HG03135 (cell line): Measurements from ENCODE around the gene FBXW5.

Source experiments
- ATAC-seq: cut with Tn5 transposase; IDR thresholded peaks from one replicate; pipeline ENCODE4 v1.9.1; 2021; ENCODE audit warnings: mild to moderate bottlenecking, moderate library complexity; ENCODE audit not compliant: unreplicated experiment

The FBXW5 gene

DNA sequence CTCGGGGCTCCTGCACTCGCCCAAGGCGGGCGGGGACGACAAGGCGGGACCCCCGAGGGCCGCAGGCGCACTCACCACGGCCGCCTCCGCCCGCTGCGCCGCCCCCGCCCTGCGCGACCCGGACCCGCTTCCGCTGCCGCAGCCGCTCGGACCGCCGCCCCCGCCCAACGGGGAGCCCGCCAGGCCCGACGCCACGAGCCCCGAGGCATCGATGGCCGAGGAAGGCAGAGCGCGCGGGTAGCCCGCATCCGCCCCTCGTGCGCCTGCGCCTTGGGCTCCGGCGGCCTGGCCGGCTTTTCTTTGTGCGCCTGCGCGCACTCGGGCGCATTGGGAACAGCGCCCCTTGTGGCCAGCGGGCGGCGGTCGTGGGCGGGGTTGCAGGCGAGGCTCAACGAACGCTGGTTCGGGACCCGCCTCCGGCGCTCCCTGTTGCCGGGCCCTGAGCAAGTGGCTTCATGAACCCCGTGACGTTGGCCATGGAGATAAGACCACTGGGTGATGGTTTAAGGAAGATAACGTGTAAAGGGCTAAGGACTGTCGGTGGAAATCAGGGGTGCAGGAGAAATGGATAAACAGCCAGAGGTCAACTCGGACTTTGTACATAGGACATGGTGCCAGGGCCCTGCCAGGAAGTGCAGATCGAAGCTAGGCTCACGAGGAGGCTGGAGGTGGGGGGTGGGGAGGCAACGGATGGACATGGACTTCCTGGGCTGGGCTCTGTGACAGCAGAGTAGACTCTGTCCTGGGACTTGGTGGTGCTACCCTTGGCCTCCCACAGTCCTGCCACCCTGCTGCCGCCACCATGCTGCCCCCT lies at the start of gene FBXW5, which contains the start of gene C8G:
Gene FBXW5 (minus strand): TSS at position 220 of the 814 bp plus-strand sequence. CDS start 655 bp downstream, outside the sequence.
Gene C8G (plus strand): TSS at position 725 of the 814 bp plus-strand sequence. CDS start 78 bp downstream, at position 803.
- ATAC-seq: peak; percentile 69

DNA sequence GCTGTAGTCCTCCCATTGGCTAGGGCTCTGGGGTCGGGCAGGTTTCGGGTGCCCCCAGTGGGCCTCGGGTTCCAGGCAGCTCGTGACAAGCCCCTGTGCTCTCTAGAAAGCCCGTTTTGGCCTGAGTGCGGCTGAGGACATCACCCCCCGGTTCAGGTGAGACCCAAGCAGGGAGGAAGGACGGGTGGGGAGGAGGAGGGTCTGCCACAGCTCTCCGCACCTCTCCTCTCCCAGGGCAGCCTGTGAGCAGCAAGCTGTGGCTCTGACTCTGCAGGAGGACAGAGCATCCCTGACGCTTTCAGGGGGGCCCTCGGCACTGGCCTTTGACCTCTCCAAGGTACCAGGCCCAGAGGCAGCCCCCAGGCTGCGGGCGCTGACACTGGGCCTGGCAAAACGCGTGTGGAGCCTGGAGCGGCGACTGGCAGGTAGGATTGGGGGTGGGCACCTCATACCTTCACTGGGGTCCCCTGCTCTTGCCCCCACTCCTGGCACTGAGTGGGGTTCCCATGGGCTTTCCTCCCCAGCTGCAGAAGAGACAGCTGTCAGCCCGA lies 48.4 kb upstream of the FBXW5 start:
- ATAC-seq: peak; percentile 5

DNA sequence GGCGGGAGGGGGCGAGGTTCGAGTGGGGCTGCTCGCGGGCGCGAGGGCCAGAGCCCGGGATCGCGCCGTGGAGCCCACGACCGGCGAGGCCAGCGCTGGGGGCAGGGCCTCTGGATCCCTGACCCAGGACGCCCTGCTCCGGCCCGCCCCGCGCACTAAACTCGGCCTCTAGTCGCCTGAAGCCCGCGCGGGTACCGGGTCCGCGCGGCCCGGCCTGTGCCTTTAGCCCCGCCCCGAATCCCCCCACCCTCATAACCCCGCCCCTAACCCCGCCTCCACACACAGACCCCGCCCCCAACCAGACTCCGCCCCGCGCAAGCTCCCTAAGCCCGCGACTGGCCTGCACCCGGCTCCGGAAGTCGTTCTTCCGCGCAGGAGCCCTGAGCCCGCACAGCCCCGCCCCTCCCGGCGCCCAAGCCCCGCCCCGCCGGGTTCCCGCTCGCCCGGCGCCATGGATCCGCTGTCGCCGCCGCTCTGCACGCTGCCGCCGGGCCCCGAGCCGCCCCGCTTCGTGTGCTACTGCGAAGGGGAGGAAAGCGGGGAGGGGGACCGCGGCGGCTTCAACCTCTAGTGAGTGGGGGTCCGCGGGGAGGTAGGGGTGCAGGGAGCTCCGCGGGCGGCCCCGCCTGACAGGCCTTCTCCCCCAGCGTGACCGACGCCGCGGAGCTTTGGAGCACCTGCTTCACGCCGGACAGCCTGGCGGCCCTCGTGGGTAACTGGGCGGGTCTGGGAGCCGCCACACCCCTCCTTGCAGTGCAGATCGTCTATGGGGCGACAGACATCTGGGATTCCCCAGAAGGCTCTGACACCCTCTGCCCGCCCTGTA lies 47.7 kb upstream of the FBXW5 start, which contains the start of gene PAXX:
Gene PAXX (plus strand): TSS at position 430 of the 826 bp plus-strand sequence. CDS start 22 bp downstream, at position 452.
- ATAC-seq: peak; percentile 71

- ATAC-seq: no peak
These were observed 45.8 kb upstream of the FBXW5 start for GRCh38 chr9:136990242-136990911.

GRCh38 chr9:136988872-136989271 lies 44.3 kb upstream of the FBXW5 start:
- no peak for ATAC-seq

GRCh38 chr9:136985853-136986252 lies 41.3 kb upstream of the FBXW5 start:
- no peak for ATAC-seq

DNA sequence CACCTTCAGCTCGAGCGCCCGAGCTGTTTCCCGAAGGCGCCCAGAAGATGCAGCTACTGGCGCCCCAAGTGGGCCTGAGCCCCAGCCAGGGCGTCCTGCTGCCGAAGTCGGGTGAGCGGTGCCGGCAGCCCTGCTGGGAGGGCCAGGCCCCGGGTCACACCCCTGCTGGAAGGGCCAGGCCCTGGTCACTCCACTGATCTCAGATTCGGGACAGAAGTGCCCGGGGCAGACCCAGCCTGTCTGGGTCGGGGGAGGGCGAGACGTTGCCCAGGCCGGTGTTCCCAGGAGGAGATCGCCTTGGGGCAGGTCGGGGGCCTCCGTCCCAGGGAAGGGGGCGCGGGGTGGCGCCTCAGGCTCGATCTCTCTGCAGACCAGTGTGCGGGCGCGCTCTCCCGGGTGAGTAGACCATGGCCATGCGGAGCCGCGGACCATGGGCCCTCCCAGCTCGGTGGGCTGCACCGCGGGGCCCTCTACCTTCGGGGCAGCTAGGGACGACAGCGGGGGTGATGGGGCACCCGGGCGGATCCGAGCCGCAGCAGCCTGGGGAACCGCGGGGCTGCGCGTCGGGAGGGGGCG lies 40.6 kb upstream of the FBXW5 start:
- no peak for ATAC-seq

GRCh38 chr9:136984464-136985026 lies 40.0 kb upstream of the FBXW5 start:
- no peak for ATAC-seq

DNA sequence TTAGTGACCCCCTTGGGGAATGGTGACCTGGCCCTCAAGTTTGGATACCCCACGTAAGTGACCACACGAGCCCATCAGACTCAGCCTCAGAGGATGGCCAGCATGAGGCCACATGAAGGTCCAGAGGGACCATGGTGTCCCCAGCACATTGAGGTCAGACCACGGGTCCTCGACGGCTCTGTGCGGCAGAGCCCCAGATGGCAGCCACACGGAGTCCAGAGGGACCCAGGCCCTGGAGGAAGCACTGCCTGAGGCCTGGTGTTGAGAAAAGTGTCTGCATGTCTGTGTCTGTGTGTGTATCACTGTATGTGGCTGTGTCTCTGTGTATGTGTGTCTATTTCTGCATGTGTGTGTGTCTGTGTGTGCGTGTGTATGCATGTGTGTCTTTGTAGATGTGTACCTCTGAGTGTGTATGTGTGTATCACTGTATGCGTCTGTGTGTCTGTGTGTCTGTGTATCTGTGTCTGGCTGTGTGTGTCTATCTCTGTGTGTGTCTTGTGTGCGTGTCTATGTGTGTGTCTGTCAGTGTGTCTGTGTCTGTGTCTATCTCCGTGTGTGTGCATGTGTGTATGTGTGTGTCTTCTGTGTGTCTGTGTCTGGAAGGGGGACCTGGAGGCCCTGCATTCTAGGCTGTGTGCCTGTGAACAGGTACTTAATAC lies 39.2 kb upstream of the FBXW5 start:
- no peak for ATAC-seq

- ATAC-seq: no peak
These were observed 38.6 kb upstream of the FBXW5 start for GRCh38 chr9:136983167-136983566.

DNA sequence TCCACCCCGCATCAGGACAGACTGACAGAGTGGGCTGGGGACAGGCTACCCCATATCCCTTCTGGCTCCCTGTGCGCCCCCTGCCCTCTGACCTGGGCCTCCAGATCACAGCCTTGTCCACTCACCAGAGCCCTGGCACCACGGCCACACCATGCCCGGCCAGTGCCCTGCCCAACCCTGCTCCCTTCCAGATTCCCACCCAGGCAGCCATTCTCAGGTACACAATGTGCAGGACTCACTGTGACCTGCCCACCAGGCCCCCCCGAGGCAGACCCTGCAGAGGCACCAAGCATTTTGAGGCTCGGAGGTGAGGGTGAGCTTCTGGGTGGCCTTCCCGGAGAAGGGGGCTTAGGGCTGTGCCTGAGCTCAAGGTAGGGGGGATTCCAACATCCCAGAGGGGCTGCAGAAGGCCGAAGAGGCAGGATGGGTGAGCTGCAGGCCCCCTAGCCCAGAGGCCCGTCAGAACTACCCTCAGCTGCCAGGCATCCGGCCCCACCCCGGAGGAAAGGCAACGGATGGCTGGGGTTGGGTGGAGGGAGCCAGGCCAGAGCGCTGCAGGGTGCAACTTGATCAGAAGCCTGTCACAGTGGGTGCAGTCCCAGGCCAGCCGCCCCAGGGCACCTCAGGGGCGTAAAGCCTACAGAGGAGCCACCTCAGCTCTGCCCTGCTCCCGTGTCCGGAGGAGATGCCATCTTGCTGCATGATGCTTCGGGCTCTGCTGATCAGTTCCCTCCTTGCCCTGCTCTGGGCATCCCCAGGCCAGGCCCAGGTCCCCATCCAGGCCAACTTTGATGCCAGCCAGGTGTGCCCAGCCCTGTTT lies 37.9 kb upstream of the FBXW5 start, which contains the start of gene LCNL1:
Gene LCNL1 (plus strand): TSS at position 762 of the 820 bp plus-strand sequence. CDS start 594 bp downstream, outside the sequence.
- no peak for ATAC-seq

DNA sequence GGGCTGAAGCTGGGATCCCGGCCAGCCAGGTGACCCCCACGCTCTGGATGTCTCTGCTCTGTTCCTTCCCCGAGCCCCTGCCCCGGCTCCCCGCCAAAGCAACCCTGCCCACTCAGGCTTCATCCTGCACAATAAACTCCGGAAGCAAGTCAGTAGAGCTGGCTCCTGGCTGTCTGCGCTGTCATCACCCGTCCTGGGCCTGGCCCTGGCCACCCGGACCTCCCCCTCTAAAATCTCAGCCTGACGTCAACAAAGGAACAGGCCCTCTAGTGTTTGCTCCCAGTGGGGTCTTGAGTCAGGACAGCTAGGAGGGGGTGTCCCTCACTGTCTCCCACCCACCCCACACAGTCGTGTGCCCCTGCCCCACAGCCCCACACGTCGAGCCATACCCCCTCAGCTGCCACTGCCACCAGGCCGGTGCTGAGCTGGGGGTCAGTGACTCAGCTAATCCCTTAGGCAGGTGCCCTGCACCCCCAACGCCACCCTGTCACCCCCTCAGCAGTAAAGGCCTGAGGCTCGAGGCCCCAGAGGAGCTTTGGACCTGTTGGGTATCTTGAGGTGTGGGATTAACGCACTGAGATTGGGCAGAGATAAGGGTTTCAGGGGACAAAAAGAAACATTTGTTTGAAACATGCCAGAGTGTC lies 37.2 kb upstream of the FBXW5 start:
- no peak for ATAC-seq

DNA sequence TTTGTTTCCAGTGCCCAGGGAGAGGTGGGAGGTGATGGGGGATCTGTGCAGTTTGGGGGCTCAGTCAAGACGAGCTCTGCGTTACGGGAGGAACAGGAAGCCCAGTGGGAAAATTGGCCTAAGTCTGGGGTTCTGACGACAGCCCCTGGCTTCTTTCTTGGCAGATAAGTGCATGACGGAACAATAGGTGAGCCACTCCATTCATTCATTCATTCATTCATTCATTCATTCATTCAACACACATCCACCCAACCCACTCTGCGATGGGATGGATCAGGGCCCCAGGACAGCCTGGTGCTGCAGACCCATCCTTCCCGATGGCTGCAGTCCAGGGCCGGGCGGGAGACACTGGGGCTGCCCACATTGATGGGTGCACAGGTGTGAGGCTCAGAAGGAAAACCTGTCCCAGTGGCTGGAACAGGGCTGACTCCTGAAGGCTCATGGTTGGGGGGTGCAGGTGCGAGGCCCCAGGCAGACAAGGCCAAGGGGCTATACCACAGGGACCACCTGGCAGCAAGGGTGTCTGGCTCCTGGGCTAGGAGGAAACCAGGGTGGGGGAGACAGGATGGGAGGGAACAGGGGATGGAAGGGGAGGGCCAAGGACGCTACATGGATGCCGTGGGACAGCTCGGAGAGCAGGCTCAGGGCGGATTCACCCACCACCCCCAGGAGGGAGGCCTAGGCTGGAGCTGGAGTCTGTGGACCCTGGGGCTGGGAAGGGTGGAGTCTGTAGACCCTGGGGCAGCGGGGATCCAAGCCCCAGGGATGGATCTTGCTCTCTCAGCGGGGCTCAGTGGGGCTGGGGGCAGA lies 36.3 kb upstream of the FBXW5 start:
- ATAC-seq: no peak

DNA sequence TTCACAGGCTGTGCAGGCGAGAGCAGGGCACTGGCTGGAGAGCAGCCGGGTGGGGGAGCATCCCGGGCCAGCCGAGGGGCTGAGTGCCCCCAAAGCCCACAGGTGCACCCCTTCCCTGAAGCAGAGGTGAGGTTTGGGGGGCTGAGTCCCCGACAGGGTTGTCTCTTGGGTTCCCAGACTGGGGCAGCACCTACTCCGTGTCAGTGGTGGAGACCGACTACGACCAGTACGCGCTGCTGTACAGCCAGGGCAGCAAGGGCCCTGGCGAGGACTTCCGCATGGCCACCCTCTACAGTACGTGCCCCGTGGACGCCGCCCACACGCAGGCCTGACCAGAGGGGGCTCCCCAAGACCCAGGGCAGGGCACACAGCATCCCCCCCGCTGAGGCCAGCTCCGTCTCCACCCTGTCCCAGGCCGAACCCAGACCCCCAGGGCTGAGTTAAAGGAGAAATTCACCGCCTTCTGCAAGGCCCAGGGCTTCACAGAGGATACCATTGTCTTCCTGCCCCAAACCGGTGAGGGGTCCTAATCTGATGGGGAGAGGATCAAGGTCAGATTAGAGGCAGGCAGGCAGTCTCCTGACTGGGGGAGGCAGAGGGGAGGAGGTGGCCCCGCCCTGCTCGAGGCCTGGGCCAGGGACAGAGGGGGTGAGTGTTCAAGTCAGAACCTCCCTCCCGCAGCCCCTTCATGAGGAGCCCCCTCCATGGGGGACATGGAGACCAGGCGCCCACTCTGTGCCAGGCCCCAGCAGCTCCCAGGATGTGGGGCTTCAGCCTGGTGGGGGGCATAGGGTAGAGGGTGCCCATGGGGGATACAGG lies 35.4 kb upstream of the FBXW5 start:
- ATAC-seq: no peak

GRCh38 chr9:136978865-136979544 lies 34.5 kb upstream of the FBXW5 start:
- ATAC-seq: no peak
